Measurements from ENCODE around the gene UNG.

DNA sequence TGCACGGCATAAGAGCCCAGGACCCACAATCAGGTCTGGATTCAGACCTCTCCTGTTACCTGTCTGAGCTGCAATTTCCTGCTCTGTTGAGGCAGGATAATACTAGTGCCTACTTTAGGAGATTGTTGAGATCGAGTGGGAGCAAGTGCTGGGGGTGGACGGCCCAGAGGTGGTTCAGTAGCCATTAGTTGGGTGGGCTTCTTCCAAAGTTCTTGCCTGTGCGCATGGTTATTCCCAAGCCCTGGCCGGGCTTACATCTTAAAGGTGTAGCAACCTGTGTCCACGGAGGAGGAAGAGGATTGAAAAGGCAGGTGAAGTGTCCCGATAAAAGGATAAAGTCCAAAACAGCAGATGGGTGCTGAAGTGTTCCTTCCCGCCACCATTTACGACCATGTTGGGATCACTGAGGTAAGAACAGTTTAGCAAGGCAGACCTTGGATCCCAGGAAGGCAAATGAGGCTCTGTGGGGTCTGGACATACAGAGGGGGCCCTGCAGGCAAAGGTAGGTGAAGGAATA, 52.8 kb downstream of the UNG start:
- TF ChIP-seq POLR2A (IDR thresholded peaks at IDR 0.05) (no peak), CTCF (IDR thresholded peaks at IDR 0.05) (no peak)
